Tibial nerve (tissue), 4 donors: ENCODE results near the gene ATAD3A.

ENCODE experiments used
- EP300 ChIP-seq, 2 donors: sonication (generic); formaldehyde crosslinking; IDR thresholded peaks; one replicate each; pipeline ENCODE4 v1.6.1; 2017; ENCODE audit warnings: antibody characterized with exemption in 2 of 2, mild to moderate bottlenecking in 1 of 2
- POLR2A ChIP-seq, 2 donors: fragments of 450-650 bp; IDR thresholded peaks; one replicate each; pipeline ENCODE4 v1.6.1; 2017; ENCODE audit warnings: antibody characterized with exemption in 2 of 2, mild to moderate bottlenecking in 2 of 2, moderate library complexity in 2 of 2
- TF ChIP-seq, protein P1 (sequence below), 5 experiments: fragments of 200-600 bp in 3 of 5; fragments of 450-650 bp in 2 of 5; sonication (generic) in 3 of 5; IDR thresholded peaks; one replicate each; pipeline ENCODE4 v1.5.1; 2016 to 2019; ENCODE audit warnings: antibody characterized with exemption in 5 of 5, mild to moderate bottlenecking in 3 of 5, moderate library complexity in 2 of 5

- TF ChIP-seq, protein P1, sequence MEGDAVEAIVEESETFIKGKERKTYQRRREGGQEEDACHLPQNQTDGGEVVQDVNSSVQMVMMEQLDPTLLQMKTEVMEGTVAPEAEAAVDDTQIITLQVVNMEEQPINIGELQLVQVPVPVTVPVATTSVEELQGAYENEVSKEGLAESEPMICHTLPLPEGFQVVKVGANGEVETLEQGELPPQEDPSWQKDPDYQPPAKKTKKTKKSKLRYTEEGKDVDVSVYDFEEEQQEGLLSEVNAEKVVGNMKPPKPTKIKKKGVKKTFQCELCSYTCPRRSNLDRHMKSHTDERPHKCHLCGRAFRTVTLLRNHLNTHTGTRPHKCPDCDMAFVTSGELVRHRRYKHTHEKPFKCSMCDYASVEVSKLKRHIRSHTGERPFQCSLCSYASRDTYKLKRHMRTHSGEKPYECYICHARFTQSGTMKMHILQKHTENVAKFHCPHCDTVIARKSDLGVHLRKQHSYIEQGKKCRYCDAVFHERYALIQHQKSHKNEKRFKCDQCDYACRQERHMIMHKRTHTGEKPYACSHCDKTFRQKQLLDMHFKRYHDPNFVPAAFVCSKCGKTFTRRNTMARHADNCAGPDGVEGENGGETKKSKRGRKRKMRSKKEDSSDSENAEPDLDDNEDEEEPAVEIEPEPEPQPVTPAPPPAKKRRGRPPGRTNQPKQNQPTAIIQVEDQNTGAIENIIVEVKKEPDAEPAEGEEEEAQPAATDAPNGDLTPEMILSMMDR (IDR thresholded peaks at IDR 0.05): no peak
- TF ChIP-seq POLR2A (IDR thresholded peaks at IDR 0.05) (no peak), EP300 (IDR thresholded peaks at IDR 0.05) (no peak)
These were observed 70.8 kb downstream of the ATAD3A start for GRCh38 chr1:1582585-1583346.
